Posterior vena cava (tissue), 2 donors: Measurements from ENCODE around the gene OR52E6. TPM values are rescaled to one million over a fixed set of nuclear protein-coding genes. Genes with fewer than 3 reads are reported as not detected.
A peak's percentile ranks its signal among the peaks of the same experiment; 100 is the strongest.

Source experiments
- DNase-seq: peaks from one replicate; pipeline ENCODE4 v3.0.0-alpha.2; 2020; ENCODE audit warnings: low spot score
- intact Hi-C, 2 donors: fragments of 100-400 bp; cut with DNase I; formaldehyde crosslinking; loops; one replicate each; pipeline versions ENCODE4 v1.14.1 to v1.14.2; 2022 to 2023
- total RNA-seq, 2 donors: library from RNA; stranded (reverse); fragmentation: NEBNext Ultra II Directional; extraction: Animal tissue kit (Norgen Biotek cat#: 25700); gene quantifications; one replicate each; pipeline ENCODE4 v1.2.1, GENCODE V29; 2021
- donor health status: DM: yes; HTN: yes; CAD: no.
- donor health status: DM: yes; HTN: yes; CAD: no.

OR52E6 gene
- total RNA-seq, 2 donors from 2014 or later, result not detected

DNA sequence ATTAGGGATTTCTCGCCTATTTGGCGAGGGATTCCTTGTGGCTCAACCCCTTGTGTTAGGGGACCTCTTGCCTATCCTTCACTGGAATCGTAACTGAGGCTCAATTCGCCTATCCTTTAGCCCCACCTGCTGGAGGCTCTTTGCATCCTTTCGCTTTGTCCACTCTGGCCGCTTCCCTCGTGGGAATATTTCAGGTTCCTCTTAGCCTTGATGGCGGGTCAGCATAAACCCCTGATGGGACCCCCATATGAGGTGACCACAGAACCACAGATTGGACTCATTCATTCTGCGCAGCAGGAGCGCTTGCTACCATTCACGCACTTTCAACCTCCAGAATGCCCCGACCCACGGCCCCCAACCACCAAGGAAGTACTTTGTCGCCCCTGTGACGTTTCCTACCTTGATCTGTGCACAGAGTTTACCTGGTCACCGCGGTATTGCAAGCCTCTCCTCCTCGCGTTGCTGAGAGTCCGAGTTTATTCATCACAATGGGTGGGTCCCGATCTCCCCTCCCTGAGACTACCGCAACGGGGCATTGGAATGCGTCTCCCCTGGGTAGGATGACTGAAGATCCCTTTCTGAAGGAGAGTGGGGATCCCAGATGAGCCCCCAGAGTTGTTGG is 33.1 kb downstream of the OR52E6 start, which contains the start of gene OR52N2:
OR52N2 (plus strand) TSS at position 425 of the 622 bp plus-strand sequence. CDS start 11,412 bp downstream, outside the sequence.
- peak; percentile 80 for DNase-seq
- intact Hi-C loops, result no loop called here

DNA sequence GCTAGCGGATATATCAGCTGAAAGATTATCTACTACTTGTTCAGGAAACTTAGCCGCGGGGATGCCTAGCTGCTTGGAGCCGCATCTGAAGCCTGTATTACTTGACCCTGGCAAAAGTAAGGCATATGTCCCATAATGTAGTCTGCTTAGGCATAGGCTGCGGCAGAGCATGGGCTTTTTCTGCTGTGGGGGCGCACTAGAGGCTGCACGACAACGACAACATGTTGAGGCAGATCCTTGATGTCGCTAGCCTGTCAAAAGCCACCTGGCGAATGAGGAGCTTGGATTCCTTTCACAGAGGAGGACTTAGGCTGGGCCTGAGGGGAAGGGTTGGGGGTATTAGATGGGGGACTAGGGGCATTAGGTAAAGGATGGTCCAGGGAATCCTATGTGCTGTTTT is 34.1 kb downstream of the OR52E6 start:
- no peak for DNase-seq
- intact Hi-C loops, result no loop called here

DNA sequence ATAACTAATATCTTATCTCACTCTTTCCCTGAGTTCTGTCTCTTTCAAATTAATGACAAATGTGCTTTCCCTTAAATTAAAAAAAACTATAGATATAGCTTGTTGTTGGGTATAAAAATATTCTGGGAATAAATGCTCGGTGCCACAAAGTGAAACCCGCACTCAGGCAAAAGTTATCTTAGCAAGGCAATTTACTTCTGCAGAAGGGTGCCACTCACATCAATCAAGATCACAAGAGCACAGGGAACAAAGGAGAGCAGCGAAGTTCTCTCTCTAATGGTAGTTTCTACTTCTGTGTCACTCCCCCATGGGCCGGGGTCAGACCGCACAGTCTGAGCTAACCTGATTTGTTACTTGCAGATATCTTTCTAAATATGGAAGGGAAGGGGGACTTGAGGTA is 37.7 kb downstream of the OR52E6 start:
- DNase-seq, result no peak
- intact Hi-C loops, result no loop called here

DNA sequence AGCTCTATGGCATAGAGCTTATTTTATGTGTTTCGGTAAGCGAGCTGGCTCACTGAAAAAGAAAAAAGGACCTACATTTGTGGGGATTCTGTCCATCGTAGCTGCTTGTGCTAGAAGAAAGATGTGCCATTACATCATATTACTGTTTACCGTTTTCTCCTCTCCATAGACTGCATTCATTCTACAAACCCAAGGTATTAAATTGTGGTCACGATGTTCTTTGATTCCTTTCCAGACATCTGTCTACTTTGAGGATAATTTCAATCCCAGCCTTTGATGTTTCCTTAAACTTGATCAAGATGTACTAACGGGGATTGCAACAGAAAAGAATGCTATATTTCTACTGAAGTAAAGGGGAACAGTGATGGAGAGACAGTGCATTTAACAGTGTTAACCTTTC is 45.2 kb downstream of the OR52E6 start:
- DNase-seq, result no peak
- intact Hi-C loops, result no loop called here

DNA sequence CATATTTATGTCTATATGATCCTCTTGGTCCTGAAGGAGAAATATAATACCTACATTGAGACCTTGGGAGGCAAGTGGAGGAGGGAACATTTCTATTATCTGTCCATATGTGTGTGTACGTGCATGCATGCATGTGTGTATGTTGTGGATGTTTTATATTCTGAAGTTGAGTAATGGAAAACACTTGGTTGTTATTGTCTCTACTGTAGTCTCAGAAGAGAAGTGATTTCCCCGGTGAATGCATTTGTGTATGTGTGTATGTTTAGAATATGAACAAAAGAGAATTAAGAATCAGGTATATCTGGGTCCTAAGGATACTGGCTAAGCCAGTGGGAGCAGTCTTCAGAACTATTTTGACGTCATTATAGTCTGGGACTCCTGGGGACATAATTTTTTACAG is 50.5 kb downstream of the OR52E6 start, which contains the start of gene OR52N1:
OR52N1 (minus strand) TSS at position 101 of the 400 bp plus-strand sequence. CDS start 2,449 bp downstream, outside the sequence.
- no peak for DNase-seq
- intact Hi-C loops, result no loop called here

Other genes starting within 250 kb of the OR52E6 start
- gene TRIM6, start 245.3 kb downstream of the OR52E6 start, total RNA-seq, result 1 to 10 TPM; 1.8 to 3.2 TPM
- gene TRIM34, start 216.9 kb downstream of the OR52E6 start, total RNA-seq, result 1 to 10 TPM; 4.1 to 4.5 TPM
- 10 to 100 TPM; 18.1 to 20.2 TPM for gene TRIM5, start 156.8 kb downstream of the OR52E6 start, total RNA-seq
- gene TRIM22, start 152.1 kb downstream of the OR52E6 start, total RNA-seq, result 10 to 100 TPM; 40.7 to 60.4 TPM
- gene OR56B1, start 105.4 kb downstream of the OR52E6 start, total RNA-seq, result under 1 TPM in 1 of 2 donors, not detected in 1; 0.19 TPM
- gene OR52N4, start 87.7 kb downstream of the OR52E6 start, total RNA-seq, result under 1 TPM in 1 of 2 donors, not detected in 1; 0.24 TPM
- not detected for gene OR52N5, start 58.5 kb downstream of the OR52E6 start, total RNA-seq
- gene OR52N1, start 50.6 kb downstream of the OR52E6 start, total RNA-seq, result not detected
- not detected for gene OR52N2, start 33.0 kb downstream of the OR52E6 start, total RNA-seq
- gene OR52E8, start 15.8 kb upstream of the OR52E6 start, total RNA-seq, result not detected
- not detected for gene OR52E4, start 38.7 kb upstream of the OR52E6 start, total RNA-seq
- gene OR52E5, start 51.3 kb upstream of the OR52E6 start, total RNA-seq, result not detected
- not detected for gene OR56A3, start 100.4 kb upstream of the OR52E6 start, total RNA-seq
- not detected for gene OR56A5, start 126.6 kb upstream of the OR52E6 start, total RNA-seq
- gene OR52L1, start 145.1 kb upstream of the OR52E6 start, total RNA-seq, result not detected
- not detected for gene OR56A4, start 165.0 kb upstream of the OR52E6 start, total RNA-seq
- under 1 TPM in 1 of 2 donors, not detected in 1; 0.05 TPM for gene OR56A1, start 188.9 kb upstream of the OR52E6 start, total RNA-seq